Sigmoid colon (tissue), 7 donors: ENCODE data around the gene PTPRO. TPM values are rescaled to one million over a fixed set of nuclear protein-coding genes. Genes with fewer than 3 reads are reported as not detected.

ENCODE experiments used
- DNase-seq: peaks from one replicate; pipeline ENCODE4 v3.0.0-alpha.2; 2019
- H3K27ac ChIP-seq, 4 donors: fragments of 200-600 bp; sonication (generic); one replicate each; pipeline ENCODE4 v1.5.1; 2016 to 2019; ENCODE audit warnings: mild to moderate bottlenecking in 1 of 4
- H3K27me3 ChIP-seq, 3 donors: fragments of 200-600 bp; sonication (generic); one replicate each; pipeline ENCODE4 v1.5.1; 2019; ENCODE audit warnings: mild to moderate bottlenecking in 1 of 3
- H3K36me3 ChIP-seq, 4 donors: fragments of 200-600 bp; sonication (generic); one replicate each; pipeline ENCODE4 v1.5.1; 2016 to 2019
- H3K4me1 ChIP-seq, 4 donors: fragments of 200-600 bp; sonication (generic); one replicate each; pipeline ENCODE4 v1.5.1; 2017 to 2019
- H3K4me3 ChIP-seq, 4 donors: fragments of 200-600 bp; sonication (generic); one replicate each; pipeline ENCODE4 v1.5.1; 2017 to 2019; ENCODE audit warnings: mild to moderate bottlenecking in 2 of 4, moderate library complexity in 1 of 4
- H3K9me3 ChIP-seq, 4 donors: fragments of 200-600 bp in 3 of 4; sonication (generic) in 3 of 4; one replicate each; pipeline versions ENCODE4 v1.5.1 to v1.6.1; 2013 to 2019
- CTCF ChIP-seq, 4 experiments: fragments of 450-650 bp in 3 of 4; fragments of 200-600 bp in 1 of 4; IDR thresholded peaks; one replicate each; pipeline ENCODE4 v1.5.1; 2016 to 2019; ENCODE audit warnings: antibody characterized with exemption in 4 of 4, mild to moderate bottlenecking in 3 of 4, moderate library complexity in 2 of 4
- EP300 ChIP-seq, 4 donors: sonication (generic); formaldehyde crosslinking; IDR thresholded peaks; one replicate each; pipeline ENCODE4 v1.6.1; 2017; ENCODE audit warnings: antibody characterized with exemption in 4 of 4
- POLR2A ChIP-seq, 2 donors: fragments of 450-650 bp; IDR thresholded peaks; one replicate each; pipeline ENCODE4 v1.6.1; 2016; ENCODE audit warnings: antibody characterized with exemption in 2 of 2, mild to moderate bottlenecking in 2 of 2, moderate library complexity in 2 of 2
- POLR2AphosphoS5 ChIP-seq, 4 donors: sonication (generic); formaldehyde crosslinking; IDR thresholded peaks; one replicate each; pipeline ENCODE4 v1.6.1; 2017; ENCODE audit warnings: antibody characterized with exemption in 4 of 4
- WGBS, 2 donors: extraction: QIAGEN DNeasy Blood & Tissue Kit; methylation state at CpG; one replicate each; pipeline ENCODE4 v1.1.7; 2013; 5-methylcytosine and 5-hydroxymethylcytosine counted together
- intact Hi-C: fragments of 100-400 bp; cut with DNase I; formaldehyde crosslinking; loops from one replicate; pipeline ENCODE4 v1.15.1; 2023
- polyA plus RNA-seq, 3 donors: library from polyadenylated mRNA; stranded (reverse); fragments of 200-250 nt; gene quantifications; one replicate each; pipeline ENCODE4 v1.2.3, GENCODE V29; 2013
- total RNA-seq, 4 donors: library from RNA; depleted of rRNA; stranded (reverse); fragments of >200 nt; gene quantifications; one replicate each; pipeline ENCODE4 v1.1.0, GENCODE V29; 2016
- donor health status: healthy with polysubstance abuse.
- donor health status: Bipolar disorder and iron deficiency.
- donor health status: healthy.

PTPRO gene
- total and polyA plus RNA-seq, 7 donors = 0.99 to 8.5 (median 1.9) TPM

GRCh38 chr12:15304296-15304695 lies 18.0 kb upstream of the PTPRO start:
- Histone ChIP-seq H3K4me3 (no peak overlapping the region), H3K9me3 (peaks cover 0 to 3% (median 0%) of the 10 kb centered on the region in 4 donors), H3K27me3 (no peaks in the 10 kb centered on the region), H3K36me3 (no peaks in the 10 kb centered on the region), H3K4me1 (no peaks in the 10 kb centered on the region), H3K27ac (no peak overlapping the region)
- intact Hi-C loops = no loop called here
- WGBS, 2 donors = 94 to 95% methylated on average over 2 of the region's 2 CpGs
- no peak for TF ChIP-seq POLR2A (IDR thresholded peaks at IDR 0.05)
- TF ChIP-seq CTCF (IDR thresholded peaks at IDR 0.05) = no peak
- no peak for TF ChIP-seq POLR2AphosphoS5 (IDR thresholded peaks at IDR 0.05)
- TF ChIP-seq EP300 (IDR thresholded peaks at IDR 0.05) = no peak
- no peak for DNase-seq

GRCh38 chr12:15306605-15307004 lies 15.7 kb upstream of the PTPRO start:
- no peak for TF ChIP-seq EP300 (IDR thresholded peaks at IDR 0.05)
- TF ChIP-seq CTCF (IDR thresholded peaks at IDR 0.05) = no peak
- TF ChIP-seq POLR2A (IDR thresholded peaks at IDR 0.05) = no peak
- TF ChIP-seq POLR2AphosphoS5 (IDR thresholded peaks at IDR 0.05) = no peak
- H3K9me3 ChIP-seq = peaks cover 0 to 3% (median 0%) of the 10 kb centered on the region in 4 donors
- no peak for DNase-seq
- H3K36me3 ChIP-seq = no peaks in the 10 kb centered on the region
- no peaks in the 10 kb centered on the region for H3K27me3 ChIP-seq
- no peaks in the 10 kb centered on the region for H3K4me1 ChIP-seq
- H3K4me3 ChIP-seq = no peak overlapping the region
- 88% methylated on average over 3 of the region's 3 CpGs for WGBS, 2 donors
- intact Hi-C loops = no loop called here
- no peak overlapping the region for H3K27ac ChIP-seq

- intact Hi-C loops = no loop called here
- 95 to 96% methylated on average over 1 of the region's 1 CpG for WGBS, 2 donors
- no peak overlapping the region for H3K27ac ChIP-seq
- no peak for TF ChIP-seq POLR2A (IDR thresholded peaks at IDR 0.05)
- no peak for TF ChIP-seq CTCF (IDR thresholded peaks at IDR 0.05)
- TF ChIP-seq POLR2AphosphoS5 (IDR thresholded peaks at IDR 0.05) = no peak
- TF ChIP-seq EP300 (IDR thresholded peaks at IDR 0.05) = no peak
- DNase-seq = no peak
- peaks cover 0 to 3% (median 0%) of the 10 kb centered on the region in 4 donors for H3K9me3 ChIP-seq
- no peaks in the 10 kb centered on the region for H3K4me1 ChIP-seq
- no peak overlapping the region for H3K4me3 ChIP-seq
- no peaks in the 10 kb centered on the region for H3K27me3 ChIP-seq
- H3K36me3 ChIP-seq = no peaks in the 10 kb centered on the region
These were observed 15.2 kb upstream of the PTPRO start for GRCh38 chr12:15307079-15307478.

- DNase-seq = no peak
- Histone ChIP-seq H3K9me3 (no peaks in the 10 kb centered on the region), H3K4me3 (no peak overlapping the region), H3K27ac (no peak overlapping the region), H3K4me1 (peaks cover 0 to 16% (median 14%) of the 10 kb centered on the region in 4 donors), H3K27me3 (peaks cover 15 to 25% (median 17%) of the 10 kb centered on the region in 3 donors), H3K36me3 (no peaks in the 10 kb centered on the region)
- TF ChIP-seq CTCF (IDR thresholded peaks at IDR 0.05) = no peak
- no peak for TF ChIP-seq POLR2AphosphoS5 (IDR thresholded peaks at IDR 0.05)
- no peak for TF ChIP-seq EP300 (IDR thresholded peaks at IDR 0.05)
- no peak for TF ChIP-seq POLR2A (IDR thresholded peaks at IDR 0.05)
- WGBS, 2 donors = 81 to 87% methylated on average over 4 of the region's 4 CpGs
- intact Hi-C loops = no loop called here
These were observed 3.5 kb upstream of the PTPRO start for GRCh38 chr12:15318841-15319240.

DNA sequence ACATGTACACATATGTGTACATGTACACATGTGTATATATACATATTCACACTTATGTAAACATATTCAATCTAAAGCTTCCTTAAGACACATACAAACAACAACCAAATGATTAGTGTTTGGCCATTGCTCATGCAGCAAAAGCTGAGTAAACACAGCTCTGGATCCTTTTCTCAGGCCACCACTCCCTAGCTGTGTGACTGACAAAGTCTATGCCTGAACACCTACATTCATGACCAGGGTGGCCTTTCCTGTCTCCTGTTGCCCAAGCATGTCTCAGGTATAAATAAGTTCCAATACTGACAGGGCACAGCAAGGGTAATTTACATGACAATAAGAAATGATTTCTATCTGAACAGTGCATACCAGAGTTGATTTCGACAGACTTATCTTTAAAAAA lies 1.4 kb upstream of the PTPRO start:
- no peak overlapping the region for H3K27ac ChIP-seq
- DNase-seq = no peak
- TF ChIP-seq POLR2A (IDR thresholded peaks at IDR 0.05) (no peak), CTCF (IDR thresholded peaks at IDR 0.05) (no peak), EP300 (IDR thresholded peaks at IDR 0.05) (no peak), POLR2AphosphoS5 (IDR thresholded peaks at IDR 0.05) (no peak)
- H3K4me3 ChIP-seq = no peak overlapping the region
- no peaks in the 10 kb centered on the region for H3K36me3 ChIP-seq
- 69 to 74% methylated on average over 1 of the region's 1 CpG for WGBS, 2 donors
- intact Hi-C loops = no loop called here
- H3K4me1 ChIP-seq = peaks cover 0 to 16% (median 14%) of the 10 kb centered on the region in 4 donors
- H3K9me3 ChIP-seq = no peaks in the 10 kb centered on the region
- H3K27me3 ChIP-seq = peaks cover 15 to 32% (median 17%) of the 10 kb centered on the region in 3 donors
